ENCODE data around the gene PLCG2.
"Not testable (repeated sequence)": the region's sequence is repeated elsewhere in the genome, so short reads cannot be mapped to it uniquely, and the experiment has no call there.

PLCG2 gene

DNA sequence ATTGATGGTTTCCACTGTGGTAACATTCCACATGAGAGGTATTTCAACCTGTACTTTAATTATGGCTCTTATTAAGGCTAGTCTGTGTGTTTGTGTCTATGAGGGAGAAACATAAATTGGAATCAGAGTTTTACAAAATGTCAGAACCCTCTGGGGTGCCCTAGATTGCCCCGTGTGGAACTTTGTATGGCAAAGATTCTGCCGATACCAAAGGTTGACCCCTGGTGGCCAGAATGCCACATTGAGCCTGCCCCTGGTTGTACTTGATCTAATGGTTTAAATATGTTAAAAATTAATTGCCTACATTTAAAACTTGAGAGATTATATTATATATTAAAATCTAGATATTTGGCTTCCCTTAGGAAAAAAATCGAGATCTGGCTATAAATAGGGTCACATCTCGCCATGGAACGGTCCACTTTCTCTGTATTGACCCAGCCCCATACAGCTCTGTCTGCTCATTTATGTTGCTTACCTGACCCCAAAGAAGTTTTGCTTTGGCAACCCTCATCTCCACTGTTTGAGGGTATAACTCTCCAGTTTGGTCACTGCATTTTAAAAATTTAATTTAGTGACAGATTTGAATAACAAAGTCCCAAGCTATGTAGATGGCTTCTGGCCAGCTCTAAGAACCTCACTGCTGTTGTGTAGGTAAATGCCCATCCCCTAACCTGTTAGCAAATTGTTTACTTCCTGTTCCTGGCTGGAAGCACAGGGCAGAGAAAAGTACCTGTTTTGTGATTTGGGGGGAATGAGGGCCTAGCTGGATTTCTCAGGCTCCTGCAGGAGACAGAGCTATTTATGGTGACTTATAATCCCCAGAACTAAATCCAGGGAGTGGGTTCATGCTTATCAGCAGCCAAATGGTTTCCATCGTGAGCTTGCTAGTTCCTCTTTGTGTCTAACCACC lies 95.0 kb downstream of the PLCG2 start:
- no peak overlapping the region for H3K4me3 ChIP-seq (ENCODE audit: low read depth, low read length)
- no peak for TF ChIP-seq MYC (IDR thresholded peaks at IDR 0.05; ENCODE audit: low read depth, low read length)
- TF ChIP-seq, protein P1, sequence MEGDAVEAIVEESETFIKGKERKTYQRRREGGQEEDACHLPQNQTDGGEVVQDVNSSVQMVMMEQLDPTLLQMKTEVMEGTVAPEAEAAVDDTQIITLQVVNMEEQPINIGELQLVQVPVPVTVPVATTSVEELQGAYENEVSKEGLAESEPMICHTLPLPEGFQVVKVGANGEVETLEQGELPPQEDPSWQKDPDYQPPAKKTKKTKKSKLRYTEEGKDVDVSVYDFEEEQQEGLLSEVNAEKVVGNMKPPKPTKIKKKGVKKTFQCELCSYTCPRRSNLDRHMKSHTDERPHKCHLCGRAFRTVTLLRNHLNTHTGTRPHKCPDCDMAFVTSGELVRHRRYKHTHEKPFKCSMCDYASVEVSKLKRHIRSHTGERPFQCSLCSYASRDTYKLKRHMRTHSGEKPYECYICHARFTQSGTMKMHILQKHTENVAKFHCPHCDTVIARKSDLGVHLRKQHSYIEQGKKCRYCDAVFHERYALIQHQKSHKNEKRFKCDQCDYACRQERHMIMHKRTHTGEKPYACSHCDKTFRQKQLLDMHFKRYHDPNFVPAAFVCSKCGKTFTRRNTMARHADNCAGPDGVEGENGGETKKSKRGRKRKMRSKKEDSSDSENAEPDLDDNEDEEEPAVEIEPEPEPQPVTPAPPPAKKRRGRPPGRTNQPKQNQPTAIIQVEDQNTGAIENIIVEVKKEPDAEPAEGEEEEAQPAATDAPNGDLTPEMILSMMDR (IDR thresholded peaks at IDR 0.05; ENCODE audit: low read depth, low read length): peak; percentile 94
- DNase-seq (ENCODE audit: low read depth): peak; percentile 80

DNA sequence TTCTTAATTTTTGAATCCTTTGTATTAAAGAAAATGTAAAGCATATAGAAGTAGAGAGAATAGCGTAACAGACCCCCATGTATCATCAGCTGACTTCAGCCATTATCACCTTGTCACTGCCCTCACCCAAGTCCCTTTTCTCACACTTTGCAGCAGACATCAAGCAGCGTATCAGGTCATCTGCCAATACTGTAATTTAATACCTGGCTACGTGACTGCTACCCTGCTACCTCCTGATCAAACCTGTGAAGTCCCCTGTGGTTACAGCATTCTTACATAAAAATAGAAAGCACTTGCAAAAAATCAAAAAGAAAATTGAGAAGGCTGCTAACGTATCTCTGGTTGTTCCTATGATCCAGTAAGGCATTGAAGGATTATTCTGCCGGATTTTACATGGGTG lies 96.4 kb downstream of the PLCG2 start:
- DNase-seq (ENCODE audit: low read depth): no peak
- H3K4me3 ChIP-seq (ENCODE audit: low read depth, low read length): no peak overlapping the region
- TF ChIP-seq, protein P2, sequence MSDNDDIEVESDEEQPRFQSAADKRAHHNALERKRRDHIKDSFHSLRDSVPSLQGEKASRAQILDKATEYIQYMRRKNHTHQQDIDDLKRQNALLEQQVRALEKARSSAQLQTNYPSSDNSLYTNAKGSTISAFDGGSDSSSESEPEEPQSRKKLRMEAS (IDR thresholded peaks at IDR 0.05; ENCODE audit: low read depth, low read length): no peak
- no peak for TF ChIP-seq POLR2A (IDR thresholded peaks at IDR 0.05; ENCODE audit: extremely low read depth, insufficient read length)
- TF ChIP-seq MYC (IDR thresholded peaks at IDR 0.05; ENCODE audit: low read depth, low read length): no peak
- TF ChIP-seq, protein P1 (IDR thresholded peaks at IDR 0.05; ENCODE audit: low read depth, low read length): no peak

DNA sequence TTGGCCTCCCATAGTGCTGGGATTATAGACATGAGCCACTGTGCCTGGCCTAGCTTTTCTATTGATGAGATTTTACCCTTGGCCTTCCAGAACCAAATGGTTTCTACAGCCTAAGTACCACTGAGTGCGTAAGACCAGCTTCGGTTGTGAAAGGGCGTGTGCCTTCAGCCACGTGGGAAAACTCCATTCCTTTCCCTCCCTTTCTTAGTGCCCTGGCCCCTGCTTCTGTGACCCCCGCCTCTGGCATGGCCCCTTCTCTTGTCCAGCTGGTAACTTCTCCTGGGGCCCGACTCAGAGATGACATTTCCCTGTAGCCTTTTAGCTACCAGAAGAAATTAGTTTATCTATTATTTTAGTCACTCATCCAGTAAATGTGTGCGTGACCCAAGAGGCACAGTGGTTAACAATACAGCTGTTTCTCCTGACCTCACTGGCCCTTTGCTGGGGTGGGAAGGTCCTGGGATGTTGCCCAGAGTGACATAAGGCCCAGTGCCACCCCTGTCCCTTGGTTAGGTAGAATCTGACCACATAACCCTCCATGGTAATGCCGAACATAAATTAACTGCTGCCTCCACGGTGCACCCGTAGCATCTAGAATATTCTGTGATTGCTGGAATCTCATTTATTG lies 97.3 kb downstream of the PLCG2 start:
- no peak overlapping the region for H3K4me3 ChIP-seq (ENCODE audit: low read depth, low read length)
- DNase-seq (ENCODE audit: low read depth): no peak
- TF ChIP-seq POLR2A (IDR thresholded peaks at IDR 0.05; ENCODE audit: extremely low read depth, insufficient read length) (no peak), MYC (IDR thresholded peaks at IDR 0.05; ENCODE audit: low read depth, low read length) (no peak)
- TF ChIP-seq, protein P1 (IDR thresholded peaks at IDR 0.05; ENCODE audit: low read depth, low read length): no peak
- TF ChIP-seq, protein P2 (IDR thresholded peaks at IDR 0.05; ENCODE audit: low read depth, low read length): no peak

DNA sequence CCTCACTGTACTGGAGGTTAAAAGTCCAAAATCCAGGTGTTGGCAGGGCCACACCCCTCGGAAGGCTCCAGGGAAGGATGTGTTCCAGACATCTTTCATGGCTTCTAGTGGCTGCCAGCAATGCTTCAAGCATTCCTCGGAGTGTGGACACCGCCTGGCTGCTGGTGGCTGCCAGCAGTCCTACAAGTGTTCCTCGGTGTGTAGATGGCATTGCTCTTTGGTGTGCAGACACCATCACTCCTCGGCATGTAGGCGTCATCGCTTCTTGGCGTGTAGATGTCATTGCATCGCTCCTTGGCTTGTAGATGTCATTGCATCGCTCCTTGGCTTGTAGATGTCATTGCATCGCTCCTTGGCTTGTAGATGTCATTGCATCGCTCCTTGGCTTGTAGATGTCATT lies 98.4 kb downstream of the PLCG2 start:
- not testable (repeated sequence) for H3K4me3 ChIP-seq (ENCODE audit: low read depth, low read length); DNase-seq (ENCODE audit: low read depth)

DNA sequence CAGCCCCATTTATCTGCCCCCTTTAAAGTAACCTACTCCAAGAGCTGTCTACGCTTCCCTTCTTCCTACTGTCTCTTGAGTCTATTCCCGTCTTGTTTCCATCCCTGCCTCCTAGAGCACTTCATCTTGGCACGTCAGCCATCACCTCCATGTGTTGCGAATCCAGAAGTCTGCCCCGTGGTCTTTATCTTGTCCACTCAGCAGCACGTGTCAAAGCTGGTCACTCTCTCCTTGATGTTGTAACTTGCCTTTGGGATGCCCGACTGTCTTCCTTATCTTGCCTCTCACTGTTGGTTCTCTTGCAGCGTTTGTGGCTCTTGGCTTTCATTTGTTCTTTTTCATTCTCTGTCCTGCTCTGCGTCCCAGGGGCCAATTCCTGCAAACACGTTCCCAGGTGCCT lies 99.4 kb downstream of the PLCG2 start:
- no peak overlapping the region for H3K4me3 ChIP-seq (ENCODE audit: low read depth, low read length)
- no peak for TF ChIP-seq MYC (IDR thresholded peaks at IDR 0.05; ENCODE audit: low read depth, low read length)
- TF ChIP-seq, protein P1 (IDR thresholded peaks at IDR 0.05; ENCODE audit: low read depth, low read length): no peak
- DNase-seq (ENCODE audit: low read depth): no peak

DNA sequence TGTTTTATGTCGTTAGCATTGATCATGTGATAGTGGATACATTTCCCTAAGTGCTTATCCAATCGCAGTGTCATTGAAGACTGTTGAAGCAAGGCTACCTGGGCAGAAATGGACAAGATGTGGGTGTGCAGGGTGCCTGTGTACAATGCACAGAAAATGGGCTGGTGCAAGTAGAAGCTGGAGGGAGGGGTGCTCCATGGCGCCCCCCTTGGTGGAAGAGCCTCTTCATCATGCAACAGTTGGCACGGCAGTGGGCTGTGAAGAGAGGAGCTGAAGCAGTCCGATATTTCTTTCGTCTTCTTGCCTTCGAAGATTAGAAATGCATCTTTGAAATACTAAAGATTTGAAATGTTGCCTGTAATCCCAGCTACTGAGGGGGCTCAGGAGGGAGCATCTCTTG lies 100.5 kb downstream of the PLCG2 start:
- peak; percentile 50 for DNase-seq (ENCODE audit: low read depth)
- H3K4me3 ChIP-seq (ENCODE audit: low read depth, low read length): no peak overlapping the region
- TF ChIP-seq, protein P1 (IDR thresholded peaks at IDR 0.05; ENCODE audit: low read depth, low read length): peak; percentile 64
- no peak for TF ChIP-seq POLR2A (IDR thresholded peaks at IDR 0.05; ENCODE audit: extremely low read depth, insufficient read length)

Data from NB4 (cell line).